ENCODE results near the gene NRL.
"Not testable (repeated sequence)": the region's sequence is repeated elsewhere in the genome, so short reads cannot be mapped to it uniquely, and the experiment has no call there.

Gene NRL

DNA sequence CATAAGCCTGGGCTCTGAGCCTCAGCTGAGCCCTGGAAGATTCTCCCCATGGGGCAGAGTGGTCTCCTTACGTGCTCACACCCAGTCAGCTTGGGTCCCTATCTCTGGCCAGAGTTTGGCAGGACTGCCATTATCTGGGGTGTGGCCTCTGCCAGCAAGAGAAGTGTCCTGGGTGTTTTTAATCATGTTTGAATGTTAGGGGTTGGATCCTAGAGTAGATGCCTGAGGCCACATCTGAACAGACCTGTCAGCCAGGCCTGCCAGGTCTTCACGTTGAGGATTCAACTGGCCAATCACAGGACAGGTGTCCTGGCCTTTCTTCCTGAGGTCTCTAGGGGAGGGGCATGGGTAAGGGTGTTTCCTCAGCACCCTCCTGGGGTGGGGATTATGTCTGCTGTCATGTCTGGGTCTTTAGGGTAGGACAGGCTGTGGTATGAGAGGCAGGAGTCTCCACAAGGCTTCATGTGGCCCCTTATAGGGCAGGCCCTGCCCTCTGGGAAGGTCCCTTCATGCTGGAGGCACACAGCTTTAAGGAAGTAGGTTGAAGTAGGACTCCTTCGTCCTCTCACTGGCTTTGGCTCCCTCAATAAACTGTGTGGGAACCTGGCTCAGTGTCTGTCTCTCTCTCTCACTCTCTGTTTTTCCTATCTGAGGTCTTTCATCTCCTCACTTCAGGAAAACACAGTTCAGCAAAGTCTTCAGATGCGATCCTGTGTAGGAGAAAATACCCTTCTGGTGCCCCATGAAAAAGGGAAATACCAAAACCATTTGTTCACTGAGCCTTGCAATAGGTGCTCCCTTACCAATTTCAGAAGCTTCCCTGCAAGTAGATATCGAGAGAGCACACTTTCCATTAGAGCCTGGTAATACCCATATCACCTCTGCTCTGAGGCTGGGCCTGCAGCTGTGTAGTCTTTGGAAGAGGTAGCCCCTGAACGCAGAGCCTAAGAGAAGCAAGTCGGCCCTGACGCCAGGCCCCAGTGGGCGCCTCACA lies 9.0 kb upstream of the NRL start:
- FAIRE-seq = no peak

DNA sequence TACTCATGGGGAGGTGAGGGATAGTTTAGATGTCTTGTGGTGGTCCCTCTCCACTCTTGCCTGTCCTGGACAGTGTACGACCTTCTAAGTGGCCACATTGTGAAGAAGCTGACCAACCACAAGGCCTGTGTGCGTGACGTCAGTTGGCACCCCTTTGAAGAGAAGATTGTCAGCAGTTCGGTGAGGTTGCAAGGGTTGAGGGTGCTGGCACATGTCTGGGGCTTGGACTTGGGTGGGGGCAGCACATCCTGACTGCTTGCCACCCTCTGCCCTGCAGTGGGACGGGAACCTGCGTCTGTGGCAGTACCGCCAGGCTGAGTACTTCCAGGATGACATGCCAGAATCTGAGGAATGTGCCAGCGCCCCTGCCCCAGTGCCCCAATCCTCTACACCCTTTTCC lies 8.1 kb upstream of the NRL start:
- FAIRE-seq = no peak

GRCh38 chr14:24122416-24122815 lies 7.7 kb upstream of the NRL start:
- no peak for FAIRE-seq

DNA sequence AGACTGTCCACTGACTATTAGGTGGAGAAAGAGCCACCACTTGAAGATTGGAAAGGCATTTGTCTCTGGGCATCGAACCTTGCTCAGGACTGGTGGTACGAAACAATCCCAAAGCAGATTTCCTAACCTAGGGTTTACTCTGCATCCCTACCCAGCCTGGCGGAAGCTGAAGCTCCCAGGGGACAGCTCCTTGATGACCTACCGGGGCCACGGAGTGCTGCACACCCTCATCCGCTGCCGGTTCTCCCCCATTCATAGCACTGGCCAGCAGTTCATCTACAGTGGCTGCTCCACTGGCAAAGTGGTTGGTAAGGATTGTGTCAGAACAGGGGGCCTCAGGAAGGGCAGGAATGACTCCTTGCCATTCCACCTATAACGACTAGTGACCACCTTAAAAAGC lies 6.5 kb upstream of the NRL start:
- no peak for FAIRE-seq

DNA sequence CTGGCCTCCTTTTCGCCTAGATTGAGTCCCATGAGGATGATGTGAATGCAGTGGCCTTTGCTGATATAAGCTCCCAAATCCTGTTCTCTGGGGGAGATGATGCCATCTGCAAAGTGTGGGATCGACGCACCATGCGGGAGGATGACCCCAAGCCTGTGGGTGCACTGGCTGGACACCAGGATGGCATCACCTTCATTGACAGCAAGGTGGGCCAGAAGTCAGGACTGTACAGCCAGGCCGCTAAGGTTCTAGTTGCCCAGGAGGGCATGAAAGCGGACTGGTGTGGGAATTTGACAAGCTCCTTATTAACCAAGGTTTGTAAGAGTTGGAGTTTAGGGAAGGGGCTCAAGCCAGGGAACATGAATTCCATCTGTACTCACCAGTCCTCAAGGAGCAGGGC lies 4.9 kb upstream of the NRL start:
- FAIRE-seq = no peak

- no peak for FAIRE-seq
Measured at GRCh38 chr14:24117179-24117578, 2.4 kb upstream of the NRL start.

DNA sequence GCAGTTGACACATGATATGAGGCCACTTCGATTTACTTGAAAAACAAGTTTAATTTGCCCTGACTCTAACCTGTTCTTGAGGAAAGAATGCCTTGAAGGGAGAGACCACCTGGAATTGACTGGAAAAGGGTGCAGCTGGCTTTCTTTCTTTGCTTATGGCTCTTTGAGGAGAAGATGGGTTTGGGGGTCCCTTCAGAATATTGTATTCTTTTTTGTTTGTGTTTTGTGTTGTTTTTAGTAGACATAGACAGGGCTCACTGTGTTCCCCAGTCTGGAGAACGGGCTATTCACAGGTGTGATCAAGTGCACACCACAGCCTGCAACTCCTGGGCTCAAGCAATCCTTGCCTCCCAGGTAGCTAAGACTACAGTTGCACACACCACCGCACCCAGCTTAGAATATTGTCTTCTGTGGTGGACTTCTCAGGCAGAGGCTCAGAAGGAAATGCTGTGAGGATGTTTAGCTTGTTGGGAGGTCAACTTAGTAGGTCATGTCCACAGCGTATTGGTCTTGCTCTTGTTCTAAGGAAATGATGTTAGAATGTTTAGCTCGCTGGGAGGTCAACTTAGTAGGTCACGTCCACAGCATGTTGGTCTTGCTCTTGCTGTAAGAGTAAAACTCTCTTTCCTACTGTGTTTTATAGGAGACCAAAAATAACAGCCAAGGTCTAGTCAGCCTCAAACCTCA lies 1.5 kb upstream of the NRL start:
- FAIRE-seq = no peak

DNA sequence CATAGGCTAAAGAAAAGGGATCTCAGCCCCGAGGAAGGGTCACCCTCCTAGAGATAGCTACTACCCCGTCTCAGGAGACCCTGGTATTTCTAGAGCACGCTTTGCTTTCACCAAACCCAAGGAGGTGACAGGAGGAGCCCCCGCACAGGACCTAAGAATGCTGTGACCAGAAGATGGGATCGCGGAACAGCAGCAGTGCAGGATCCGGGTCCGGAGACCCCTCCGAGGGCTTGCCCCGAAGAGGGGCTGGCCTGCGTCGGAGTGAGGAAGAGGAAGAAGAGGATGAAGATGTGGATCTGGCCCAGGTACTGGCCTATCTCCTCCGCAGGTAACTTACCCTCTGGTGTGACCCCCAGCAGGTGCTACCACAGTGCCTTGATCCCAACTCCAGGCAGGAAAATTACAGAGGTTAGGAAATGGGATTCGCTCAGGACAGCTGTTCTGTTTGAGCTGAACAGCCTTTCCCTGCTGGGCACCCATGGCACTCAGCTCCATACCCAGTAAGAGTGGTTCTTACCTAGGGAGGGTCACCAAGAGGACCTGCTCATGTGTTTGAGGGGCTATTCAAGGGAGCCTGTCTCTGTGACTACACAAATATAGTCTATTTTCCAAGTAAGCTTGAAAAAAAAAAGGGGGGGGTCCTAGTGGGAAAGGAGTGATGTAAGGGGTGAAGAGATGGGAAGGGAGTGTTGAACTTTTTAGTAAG lies 826 bp upstream of the NRL start:
- no peak for FAIRE-seq

- no peak for FAIRE-seq
Measured at GRCh38 chr14:24113801-24114531, 783 bp downstream of the NRL start.

GRCh38 chr14:24113379-24113800 lies 1.4 kb downstream of the NRL start:
- FAIRE-seq = no peak

DNA sequence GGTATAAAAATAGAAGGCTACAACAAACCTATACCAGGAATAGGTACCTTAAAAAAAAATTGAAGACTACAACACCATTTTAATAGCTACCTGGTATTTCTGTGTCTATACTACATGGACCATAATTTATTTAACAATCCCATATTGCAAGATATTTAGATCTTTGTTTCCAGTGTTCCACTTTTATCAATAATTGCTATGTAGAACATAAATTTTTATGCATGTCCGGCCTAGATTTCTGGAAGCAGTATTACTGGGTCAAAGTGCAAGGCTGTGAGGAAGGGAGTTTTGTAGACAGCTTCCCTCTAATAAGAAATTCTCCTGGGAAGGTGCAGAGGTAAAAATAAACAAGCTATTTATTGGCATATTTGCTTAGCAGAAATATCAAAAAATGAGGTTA lies 4.2 kb downstream of the NRL start:
- no peak for FAIRE-seq

- FAIRE-seq = no peak
Measured at GRCh38 chr14:24110060-24110459, 4.7 kb downstream of the NRL start.

DNA sequence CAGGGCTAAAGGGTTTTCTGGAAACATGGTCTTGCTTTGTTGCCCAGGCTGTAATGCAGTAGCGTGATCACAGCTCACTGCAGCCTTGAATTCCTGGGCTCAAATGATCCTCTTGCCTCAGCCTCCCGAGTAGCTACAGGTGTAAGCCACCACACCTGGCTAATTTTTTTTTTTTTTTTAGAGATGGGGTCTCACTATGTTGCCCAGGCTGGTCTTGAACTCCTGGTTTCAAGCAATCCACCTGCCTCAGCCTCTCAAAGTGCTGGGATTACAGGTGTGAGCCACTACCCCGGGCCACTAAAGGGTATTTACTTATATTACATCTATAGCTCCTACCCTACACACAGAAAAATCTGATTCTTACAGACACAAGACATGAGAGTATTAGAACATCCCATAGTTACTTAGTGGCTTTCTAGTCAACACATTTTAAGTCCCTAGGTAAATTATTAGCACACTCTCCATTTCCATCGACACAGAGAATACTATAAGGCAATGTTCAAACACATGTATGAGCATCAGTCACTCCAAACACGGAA lies 6.3 kb downstream of the NRL start:
- no peak for FAIRE-seq

GRCh38 chr14:24106672-24107271 lies 8.0 kb downstream of the NRL start:
- no peak for FAIRE-seq

DNA sequence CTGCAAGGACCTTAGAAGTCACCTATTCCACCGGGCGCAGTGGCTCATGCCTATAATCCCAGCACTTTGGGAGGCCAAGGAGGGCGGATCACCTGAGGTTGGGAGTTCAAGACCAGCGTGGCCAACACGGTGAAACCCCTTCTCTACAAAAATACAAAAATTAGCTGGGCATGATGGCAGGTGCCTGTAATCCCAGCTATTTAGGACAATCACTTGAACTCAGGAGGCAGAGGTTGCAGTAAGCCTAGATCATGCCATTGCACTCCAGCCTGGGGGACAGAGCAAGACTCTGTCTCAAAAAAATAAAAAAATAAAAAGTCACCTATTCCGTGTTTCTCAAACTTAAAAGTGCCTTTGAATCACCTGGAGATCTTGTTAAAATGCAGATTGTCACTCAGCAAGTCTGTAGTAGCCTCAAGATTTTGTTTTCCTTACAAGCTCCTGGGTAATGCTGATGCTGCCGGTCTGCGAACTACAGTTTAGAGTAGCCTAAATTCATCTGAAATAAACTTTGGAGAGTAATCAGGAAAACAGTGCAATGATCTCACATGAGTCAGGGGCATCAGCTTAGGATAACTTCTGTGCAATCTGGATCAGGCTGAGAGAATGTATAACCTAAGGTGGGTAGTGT lies 9.0 kb downstream of the NRL start:
- FAIRE-seq = not testable (repeated sequence)

- FAIRE-seq = no peak
Measured at GRCh38 chr14:24103451-24103850, 11.3 kb downstream of the NRL start.

GRCh38 chr14:24102357-24103048 lies 12.2 kb downstream of the NRL start:
- no peak for FAIRE-seq

GRCh38 chr14:24100982-24101494 lies 13.7 kb downstream of the NRL start:
- FAIRE-seq = no peak

DNA sequence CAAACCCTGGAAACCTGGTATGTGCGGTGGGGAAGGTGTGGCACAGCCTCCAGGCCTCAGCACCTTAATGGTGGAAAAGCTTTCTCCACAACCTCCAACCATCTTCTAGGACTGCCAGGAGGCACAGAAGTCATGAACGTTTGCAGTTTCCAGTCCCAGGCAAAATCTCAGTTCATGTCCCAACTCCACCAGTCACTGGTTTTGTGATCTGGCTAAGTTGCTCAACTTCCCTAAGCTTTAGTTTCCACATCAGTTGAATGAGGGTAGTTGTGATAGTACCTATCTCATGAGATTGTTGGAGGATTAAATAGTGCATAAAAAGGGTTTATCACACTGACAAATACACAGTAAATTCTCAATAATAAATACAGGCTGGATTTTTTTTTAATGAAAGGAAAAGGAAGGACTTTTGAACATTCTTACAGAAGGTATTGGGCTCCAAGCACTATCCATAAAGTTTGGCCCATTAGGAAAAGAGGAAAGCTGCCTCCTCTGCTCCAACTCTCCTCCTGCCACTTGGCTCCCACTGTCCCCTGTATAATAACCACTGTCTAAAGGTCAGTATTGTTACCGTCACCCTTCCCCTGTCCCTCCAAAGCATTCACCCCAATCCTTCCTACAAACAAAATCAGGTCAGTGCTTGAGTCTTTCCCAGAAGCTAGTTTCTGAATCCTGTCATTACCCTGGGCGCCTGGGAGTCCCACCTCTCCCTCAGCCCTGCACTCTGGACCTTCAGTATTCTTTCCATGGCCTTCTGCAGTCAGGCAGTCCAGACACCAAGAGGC lies 14.4 kb downstream of the NRL start:
- no peak for FAIRE-seq
